ENCODE measurements around the gene SDK2.

Gene SDK2

GRCh38 chr17:73402466-73402865 lies 241.8 kb downstream of the SDK2 start:
- no peak for DNase-seq

GRCh38 chr17:73401911-73402310 lies 242.3 kb downstream of the SDK2 start:
- DNase-seq = no peak

- no peak for DNase-seq
Observed at GRCh38 chr17:73400915-73401545, 243.2 kb downstream of the SDK2 start.

- DNase-seq = no peak
Observed at GRCh38 chr17:73399056-73399455, 245.2 kb downstream of the SDK2 start.

GRCh38 chr17:73397856-73398540 lies 246.2 kb downstream of the SDK2 start:
- no peak for DNase-seq

- no peak for DNase-seq
Observed at GRCh38 chr17:73397278-73397826, 246.9 kb downstream of the SDK2 start.

GRCh38 chr17:73396431-73397277 lies 247.6 kb downstream of the SDK2 start:
- DNase-seq = no peak

GRCh38 chr17:73394512-73395450 lies 249.5 kb downstream of the SDK2 start:
- DNase-seq = no peak

- DNase-seq = no peak
Observed at GRCh38 chr17:73393962-73394361, 250.3 kb downstream of the SDK2 start.

- no peak for DNase-seq
Observed at GRCh38 chr17:73393381-73393780, 250.9 kb downstream of the SDK2 start.

GRCh38 chr17:73391331-73392265 lies 252.6 kb downstream of the SDK2 start:
- no peak for DNase-seq

- DNase-seq = no peak
Observed at GRCh38 chr17:73390851-73391250, 253.4 kb downstream of the SDK2 start.

GRCh38 chr17:73390221-73390620 lies 254.0 kb downstream of the SDK2 start:
- DNase-seq = no peak

GRCh38 chr17:73389411-73389810 lies 254.8 kb downstream of the SDK2 start:
- DNase-seq = no peak

GRCh38 chr17:73388578-73388905 lies 255.7 kb downstream of the SDK2 start:
- DNase-seq = no peak

- DNase-seq = no peak
Observed at GRCh38 chr17:73387746-73388577, 256.3 kb downstream of the SDK2 start.

- no peak for DNase-seq
Observed at GRCh38 chr17:73386561-73386960, 257.7 kb downstream of the SDK2 start.

- no peak for DNase-seq
Observed at GRCh38 chr17:73384926-73385325, 259.3 kb downstream of the SDK2 start.

GRCh38 chr17:73380439-73381106 lies 263.7 kb downstream of the SDK2 start:
- no peak for DNase-seq

- DNase-seq = no peak
Observed at GRCh38 chr17:73379826-73380225, 264.4 kb downstream of the SDK2 start.

Data from activated CD4-positive, alpha-beta T cell treated with anti-CD3 and anti-CD28 coated beads for 4 hours (primary cell).